Measurements from ENCODE around the gene PGD.
"Not testable (repeated sequence)": the region's sequence is repeated elsewhere in the genome, so short reads cannot be mapped to it uniquely, and the experiment has no call there.

Gene PGD

DNA sequence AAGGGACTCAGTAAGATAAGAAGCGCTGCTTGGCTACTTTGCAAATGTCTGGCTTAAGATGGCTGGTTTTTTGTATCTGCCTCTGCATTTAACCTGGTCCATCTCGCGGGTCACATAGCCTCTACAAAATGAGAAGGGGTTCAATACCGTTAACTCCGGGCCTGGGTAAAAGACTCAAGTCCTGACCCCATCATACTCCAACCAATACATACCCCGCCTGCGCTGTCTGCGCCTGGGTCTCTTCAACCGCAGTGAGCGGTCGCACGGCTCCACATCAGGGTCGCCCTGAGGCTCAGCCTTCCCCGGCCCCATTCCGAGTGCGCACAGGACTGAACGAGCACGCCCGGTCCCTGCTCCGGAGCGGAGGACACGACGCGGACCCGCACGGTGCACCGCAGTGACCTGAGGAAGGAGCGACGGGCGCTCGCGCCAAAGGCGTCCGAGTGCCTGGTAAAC, 558 bp upstream of the PGD start:
- no peak for DNase-seq (ENCODE audit: low read depth in 1 of 2, low spot score in 1 of 2)

DNA sequence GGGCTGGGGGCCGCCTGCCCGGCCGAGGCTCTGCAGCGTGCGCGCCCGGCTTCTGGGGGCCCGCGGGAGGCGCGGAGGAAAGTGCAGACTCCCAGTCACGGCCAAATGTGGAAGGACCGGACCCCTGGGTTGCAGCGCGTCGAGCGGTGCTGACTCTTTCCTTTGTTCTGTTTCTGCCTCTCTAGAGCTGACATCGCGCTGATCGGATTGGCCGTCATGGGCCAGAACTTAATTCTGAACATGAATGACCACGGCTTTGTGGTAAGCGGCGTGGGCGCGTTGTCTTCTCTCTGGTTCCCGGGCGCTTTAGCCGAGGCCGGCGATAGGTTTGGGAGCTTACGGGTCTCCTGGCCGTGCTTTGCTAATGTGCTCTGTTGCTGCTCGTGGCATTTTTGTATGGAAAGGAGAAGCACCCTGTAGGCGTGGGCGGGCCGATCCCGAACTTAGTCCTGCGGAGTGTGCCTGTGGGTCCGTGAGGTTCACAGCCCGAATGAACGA, 629 bp downstream of the PGD start:
- no peak for DNase-seq (ENCODE audit: low read depth in 1 of 2, low spot score in 1 of 2)

DNA sequence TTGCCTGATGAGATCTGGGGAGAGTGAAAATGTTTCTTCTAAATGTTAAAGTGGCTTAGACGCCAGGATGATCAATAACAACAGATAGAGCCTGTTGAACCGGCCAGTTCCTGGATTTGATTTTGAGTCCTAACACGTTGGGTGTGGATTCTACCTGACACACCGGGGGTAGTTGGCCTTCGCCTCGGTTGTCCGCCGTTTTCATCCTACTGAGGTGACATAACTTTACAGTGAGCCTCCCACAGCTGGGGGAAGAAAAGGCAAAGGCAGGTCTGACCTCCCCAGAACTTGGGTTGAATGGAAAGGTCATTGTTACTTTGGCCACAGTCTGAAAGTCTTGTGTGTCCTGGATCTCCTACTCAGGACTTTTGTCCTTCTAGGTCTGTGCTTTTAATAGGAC, 1.1 kb downstream of the PGD start:
- no peak for DNase-seq (ENCODE audit: low read depth in 1 of 2, low spot score in 1 of 2)

DNA sequence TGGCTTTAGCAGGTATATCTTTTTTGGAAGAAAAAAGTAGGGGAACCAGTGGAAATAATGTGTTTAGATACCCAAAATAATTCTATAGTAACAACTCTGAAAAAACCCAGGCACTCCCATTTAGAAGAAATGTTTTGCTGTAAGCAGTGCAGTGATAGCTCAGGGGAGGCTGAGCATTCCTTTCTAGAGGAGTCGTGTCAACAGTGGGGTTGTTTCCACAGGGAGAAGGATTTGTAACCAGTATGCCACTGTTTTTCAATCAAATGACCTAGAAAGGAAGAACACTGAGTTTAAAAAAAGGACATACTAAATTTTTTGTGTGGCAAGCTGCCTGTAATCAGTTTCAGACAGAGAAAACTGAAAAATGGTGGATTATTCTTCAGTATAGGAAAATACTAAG, 2.4 kb downstream of the PGD start:
- no peak for DNase-seq (ENCODE audit: low read depth in 1 of 2, low spot score in 1 of 2)

DNA sequence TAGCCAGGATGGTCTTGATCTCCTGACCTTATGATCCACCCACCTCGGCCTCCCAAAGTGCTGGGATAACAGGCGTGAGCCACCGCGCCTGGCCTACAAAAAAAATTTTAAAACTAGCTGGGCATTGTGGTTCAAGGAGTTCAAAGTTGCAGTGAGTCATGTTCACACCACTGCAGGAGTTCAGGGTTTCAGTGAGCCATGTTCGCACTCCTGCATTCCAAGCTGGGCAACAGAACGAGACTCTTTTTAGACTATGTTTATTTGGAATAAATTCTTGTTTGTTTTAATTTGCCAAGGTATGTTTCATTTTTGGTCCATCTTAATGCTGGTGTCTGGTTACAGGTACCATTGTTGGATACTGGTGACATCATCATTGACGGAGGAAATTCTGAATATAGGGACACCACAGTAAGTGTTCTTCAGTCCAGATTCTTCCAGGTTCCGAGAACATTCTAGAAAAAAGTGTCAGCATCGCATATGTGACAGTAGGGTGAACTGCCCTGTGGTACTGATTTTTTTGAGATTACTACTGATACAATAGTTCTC, 3.9 kb downstream of the PGD start:
- DNase-seq (ENCODE audit: low read depth in 1 of 2, low spot score in 1 of 2), result no peak

DNA sequence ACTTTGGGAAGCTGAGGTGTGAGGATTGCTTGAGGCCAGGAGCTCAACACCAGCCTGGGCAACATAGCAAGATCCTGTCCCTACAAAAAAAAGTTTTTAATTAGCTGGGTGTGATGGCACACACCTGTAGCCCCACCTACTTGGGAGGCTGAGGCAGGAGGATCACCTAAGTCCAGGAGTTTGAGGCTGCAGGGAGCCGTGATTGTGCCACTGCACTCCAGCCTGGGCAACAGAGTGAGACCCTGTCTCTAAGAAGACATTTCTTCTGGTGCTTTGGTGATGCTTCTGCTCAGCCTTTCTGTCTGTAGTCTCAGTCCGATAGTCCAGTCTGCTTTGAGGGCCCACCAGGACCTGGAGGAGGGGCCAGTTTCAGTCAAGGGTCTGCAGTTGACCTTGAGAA, 8.3 kb downstream of the PGD start:
- no peak for DNase-seq (ENCODE audit: low read depth in 1 of 2, low spot score in 1 of 2)

DNA sequence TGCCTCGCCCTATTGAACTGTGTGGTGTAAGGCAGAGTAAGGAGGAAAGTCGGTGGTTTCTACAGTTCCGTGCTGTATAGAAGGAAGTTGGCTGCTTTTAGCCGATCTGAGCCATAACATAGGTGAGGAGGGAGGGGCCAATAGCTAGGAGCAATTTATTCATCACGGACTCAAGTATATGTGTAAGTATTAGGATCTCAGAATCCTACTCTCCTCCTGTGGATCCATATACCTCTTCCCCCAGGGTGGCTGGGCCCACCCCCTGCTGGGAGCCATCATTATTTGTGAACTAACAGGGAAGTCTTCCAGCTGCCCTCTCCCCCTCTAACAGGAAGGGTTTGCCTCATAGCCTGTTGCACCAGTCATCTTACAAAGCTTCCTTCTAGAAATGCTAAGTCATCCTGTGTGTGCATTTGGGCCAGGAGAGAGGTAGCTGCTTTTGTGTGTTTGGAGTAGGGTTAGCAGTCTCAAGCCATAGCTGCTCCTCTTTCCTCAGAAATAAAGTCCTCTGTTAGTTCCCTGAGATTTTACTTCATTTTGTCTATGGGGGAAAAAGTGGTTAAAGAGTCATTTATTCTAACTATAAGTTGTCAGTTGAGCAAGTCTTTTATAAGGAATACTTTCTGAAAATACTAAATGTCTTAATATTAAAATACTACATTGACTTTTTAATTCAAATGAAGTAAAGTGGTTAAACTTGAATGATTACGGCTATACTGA, 16.5 kb downstream of the PGD start:
- DNase-seq (ENCODE audit: low read depth in 1 of 2, low spot score in 1 of 2), result no peak

DNA sequence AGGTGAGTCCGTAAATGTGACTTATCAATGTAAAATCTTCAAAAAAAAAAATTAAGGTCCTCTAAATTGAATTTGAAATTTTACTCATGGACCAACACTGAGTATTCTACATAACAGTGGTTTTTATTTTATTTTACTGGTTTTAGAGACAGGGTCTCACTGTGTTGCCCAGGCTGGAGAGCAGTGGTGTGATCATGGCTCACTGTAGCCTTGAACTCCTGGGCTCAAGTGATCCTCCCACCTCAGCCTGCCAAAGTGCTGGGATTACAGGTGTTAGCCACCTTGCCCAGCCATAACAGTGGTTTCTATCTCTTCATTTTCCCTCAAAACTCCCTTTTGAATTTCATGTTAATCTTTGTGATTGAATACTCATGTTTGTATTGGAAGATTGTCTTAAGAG, 17.1 kb downstream of the PGD start:
- not testable (repeated sequence) for DNase-seq (ENCODE audit: low read depth in 1 of 2, low spot score in 1 of 2)

DNA sequence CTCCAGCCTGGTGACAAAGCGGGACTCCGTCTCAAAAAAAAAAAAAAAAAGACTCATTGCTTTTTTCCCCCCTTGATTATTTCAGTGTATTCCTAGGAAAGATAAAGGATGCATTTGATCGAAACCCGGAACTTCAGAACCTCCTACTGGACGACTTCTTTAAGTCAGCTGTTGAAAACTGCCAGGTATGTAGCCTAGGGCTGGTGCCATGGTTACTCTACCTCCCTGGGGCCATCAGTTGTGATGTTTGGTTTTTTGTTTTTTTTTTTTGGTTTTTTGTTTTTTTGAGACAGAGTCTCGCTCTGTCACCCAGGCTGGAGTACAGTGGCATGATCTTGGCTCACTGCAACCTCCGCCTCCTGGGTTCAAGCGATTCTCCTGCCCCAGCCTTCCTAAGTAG, 19.9 kb downstream of the PGD start:
- DNase-seq (ENCODE audit: low read depth in 1 of 2, low spot score in 1 of 2), result not testable (repeated sequence)

DNA sequence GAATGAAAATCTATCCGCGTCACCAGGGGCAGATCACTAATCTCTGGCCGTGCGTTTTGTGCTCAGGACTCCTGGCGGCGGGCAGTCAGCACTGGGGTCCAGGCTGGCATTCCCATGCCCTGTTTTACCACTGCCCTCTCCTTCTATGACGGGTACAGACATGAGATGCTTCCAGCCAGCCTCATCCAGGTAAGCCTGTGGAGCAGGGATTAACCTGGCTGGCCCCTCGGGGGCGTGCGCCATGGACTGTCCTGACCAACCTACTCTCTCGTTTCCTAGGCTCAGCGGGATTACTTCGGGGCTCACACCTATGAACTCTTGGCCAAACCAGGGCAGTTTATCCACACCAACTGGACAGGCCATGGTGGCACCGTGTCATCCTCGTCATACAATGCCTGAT, 20.5 kb downstream of the PGD start:
- no peak for DNase-seq (ENCODE audit: low read depth in 1 of 2, low spot score in 1 of 2)

DNA sequence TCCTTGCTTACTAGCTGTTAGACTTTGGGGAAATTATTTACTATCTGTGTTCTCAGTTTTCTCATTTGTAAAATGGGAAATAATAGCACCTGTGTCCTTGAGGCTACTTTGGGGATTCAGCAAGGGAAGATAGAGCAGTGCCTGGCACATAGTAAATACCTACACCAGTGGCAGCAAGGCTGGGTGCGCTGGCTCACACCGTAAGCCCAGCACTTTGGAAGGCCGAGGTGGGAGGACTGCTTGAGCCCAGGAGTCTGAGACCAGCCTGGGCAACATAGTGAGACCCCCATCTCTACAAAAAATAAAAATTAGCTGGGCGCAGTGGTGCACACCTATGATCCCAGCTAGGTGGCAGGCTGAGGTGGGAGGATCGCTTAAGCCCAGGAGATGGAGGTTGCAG, 22.8 kb downstream of the PGD start:
- DNase-seq (ENCODE audit: low read depth in 1 of 2, low spot score in 1 of 2), result no peak

DNA sequence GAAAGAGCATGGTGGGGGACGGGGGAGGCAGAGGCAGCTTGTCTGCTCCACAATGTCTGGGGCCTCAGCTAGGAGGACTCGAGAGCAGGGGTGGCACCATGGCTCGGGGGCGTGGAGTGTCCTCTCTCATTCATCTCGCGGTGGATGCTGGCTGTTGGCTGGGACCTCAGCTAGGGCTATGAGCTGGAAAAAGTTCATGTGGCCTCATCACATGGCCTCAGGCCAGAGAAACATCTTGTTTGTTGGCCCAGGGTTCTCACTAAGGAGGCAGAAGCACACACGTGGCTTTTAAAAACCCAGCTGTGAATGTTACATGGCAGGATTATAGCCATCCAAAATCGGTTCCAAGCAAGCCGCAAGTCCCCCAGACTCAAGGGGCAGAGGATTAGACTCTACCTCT, 25.2 kb downstream of the PGD start:
- no peak for DNase-seq (ENCODE audit: low read depth in 1 of 2, low spot score in 1 of 2)

DNA sequence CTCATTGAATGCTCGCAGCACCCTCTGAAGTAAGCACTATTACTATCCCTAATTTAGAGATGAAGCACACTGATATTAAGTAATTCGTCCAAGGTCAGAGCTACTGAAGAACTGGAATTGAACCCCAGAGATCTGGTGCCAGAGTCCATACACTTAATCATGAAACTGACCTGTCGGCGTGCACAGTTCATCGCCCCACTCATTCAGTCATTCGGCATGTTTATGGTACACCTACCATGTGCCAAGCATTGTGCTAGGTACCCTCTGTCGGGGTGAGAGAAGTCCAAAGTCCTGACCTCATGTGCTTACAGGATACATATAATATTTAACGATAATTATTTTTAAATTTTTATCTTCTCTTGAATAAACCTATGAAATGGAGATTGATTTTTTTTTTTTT, 25.8 kb downstream of the PGD start:
- DNase-seq (ENCODE audit: low read depth in 1 of 2, low spot score in 1 of 2), result no peak

DNA sequence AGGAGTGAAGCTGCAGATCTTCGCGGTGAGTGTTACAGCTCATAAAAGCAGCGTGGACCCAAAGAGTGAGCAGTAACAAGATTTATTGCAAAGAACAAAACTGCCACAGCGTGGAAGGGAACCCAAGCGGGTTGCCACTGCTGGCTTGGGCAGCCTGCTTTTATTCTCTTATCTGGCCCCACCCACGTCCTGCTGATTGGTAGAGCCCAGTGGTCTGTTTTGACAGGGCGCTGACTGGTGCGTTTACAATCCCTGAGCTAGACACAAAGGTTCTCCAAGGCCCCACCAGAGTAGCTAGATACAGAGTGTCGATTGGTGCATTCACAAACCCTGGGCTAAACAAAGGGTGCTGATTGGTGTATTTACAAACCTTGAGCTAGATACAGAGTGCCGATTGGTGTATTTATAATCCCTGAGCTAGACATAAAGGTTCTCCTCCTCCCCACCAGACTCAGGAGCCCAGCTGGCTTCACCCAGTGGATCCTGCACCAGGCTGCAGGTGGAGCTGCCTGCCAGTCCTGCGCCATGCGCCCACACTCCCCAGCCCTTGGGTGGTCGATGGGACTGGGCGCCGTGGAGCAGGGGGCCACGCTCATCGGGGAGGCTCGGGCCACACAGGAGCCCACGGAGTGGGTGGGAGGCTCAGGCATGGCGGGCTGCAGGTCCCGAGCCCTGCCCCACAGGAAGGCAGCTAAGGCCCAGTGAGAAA, 27.1 kb downstream of the PGD start:
- not testable (repeated sequence) for DNase-seq (ENCODE audit: low read depth in 1 of 2, low spot score in 1 of 2)

DNA sequence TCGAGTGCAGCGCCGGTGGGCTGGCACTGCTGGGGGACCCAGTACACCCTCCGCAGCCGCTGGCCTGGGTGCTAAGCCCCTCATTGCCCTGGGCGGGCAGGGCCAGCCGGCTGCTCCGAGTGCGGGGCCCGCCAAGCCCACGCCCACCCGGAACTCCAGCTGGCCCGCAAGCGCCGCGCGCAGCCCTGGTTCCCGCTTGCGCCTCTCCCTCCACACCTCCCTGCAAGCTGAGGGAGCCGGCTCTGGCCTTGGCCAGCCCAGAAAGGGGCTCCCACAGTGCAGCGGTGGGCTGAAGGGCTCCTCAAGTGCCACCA, 27.6 kb downstream of the PGD start:
- not testable (repeated sequence) for DNase-seq (ENCODE audit: low read depth in 1 of 2, low spot score in 1 of 2)

DNA sequence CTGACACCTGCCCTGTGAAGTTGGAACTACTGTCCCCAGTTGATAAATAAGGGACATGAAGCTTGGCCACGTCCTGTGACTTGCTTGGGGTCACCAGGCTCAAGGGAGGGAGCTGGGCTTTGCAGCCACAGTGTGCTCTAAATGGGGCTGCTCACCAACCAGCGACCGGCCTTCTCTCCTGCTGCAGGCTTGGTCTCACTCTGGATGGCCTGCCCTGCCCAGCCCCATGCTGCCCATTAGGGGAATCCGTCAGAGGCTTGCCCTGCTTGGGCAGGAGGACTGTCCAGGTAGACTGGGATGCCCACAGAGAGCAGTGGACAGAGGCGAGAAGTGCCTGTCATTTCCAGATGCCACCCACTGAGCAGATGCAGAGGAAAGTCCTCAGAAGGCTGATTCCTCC, 30.1 kb downstream of the PGD start:
- no peak for DNase-seq (ENCODE audit: low read depth in 1 of 2, low spot score in 1 of 2)

DNA sequence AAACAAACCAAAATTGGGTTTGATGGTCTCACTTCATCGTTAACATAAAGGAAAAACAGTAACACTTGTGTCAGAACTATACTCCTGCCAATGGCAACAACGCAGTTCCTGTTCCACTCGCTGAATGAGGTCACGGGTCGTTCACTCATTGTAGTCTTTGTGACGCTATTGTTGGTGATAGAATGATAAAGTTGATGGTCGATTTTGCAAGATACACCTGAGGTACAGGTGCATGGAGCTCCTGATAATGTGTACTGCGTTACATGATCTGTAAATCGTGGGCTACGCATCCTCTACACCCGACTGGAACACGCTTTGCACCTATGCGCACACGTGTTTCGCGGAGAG, 31.0 kb downstream of the PGD start:
- no peak for DNase-seq (ENCODE audit: low read depth in 1 of 2, low spot score in 1 of 2)

DNA sequence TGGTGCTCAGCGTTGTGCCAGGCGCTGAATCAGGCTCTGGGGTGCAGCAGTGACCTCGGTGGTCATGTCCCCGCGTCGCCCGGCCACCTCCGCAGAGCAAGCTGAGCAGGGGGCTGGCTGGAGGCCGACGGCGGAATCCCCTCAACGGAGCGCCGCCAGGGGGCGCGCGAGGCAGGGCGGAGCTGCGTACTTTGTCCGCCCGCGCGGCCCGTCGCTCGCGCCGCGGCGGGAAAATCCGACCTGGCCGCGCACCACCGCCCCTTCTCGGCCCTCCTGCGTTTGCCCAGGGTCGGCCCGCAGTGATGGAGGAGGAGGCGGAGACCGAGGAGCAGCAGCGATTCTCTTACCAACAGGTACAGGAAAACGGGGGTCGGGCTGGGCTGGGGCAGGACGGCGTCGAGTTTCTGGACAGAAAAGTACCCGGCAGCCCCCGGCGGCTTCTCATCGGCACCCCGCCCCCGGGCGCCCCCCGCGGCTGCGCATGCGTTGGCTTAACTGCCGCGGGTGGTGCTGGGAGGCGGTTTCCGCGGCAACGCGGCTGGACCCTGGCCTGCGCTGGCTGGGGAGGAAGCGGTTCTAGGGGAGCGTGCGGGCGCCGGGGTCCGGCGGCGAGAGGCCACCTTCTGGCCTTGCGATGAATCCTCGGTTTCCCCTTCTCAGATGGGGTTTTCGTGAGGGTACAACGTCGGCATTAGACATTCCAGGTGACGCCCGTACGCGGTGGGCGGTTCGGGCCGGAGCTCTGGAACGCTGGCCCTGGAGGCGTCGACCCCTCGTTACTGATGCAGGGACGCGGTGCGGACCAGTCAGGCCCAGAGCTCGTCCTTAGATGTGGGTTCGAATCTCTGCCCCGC, 31.6 kb downstream of the PGD start, which contains the start of gene CENPS:
Gene CENPS (plus strand): TSS at position 218 of the 854 bp plus-strand sequence. CDS start 85 bp downstream, at position 303.
- DNase-seq (ENCODE audit: low read depth in 1 of 2, low spot score in 1 of 2), result peak; percentile 80 to 87

DNA sequence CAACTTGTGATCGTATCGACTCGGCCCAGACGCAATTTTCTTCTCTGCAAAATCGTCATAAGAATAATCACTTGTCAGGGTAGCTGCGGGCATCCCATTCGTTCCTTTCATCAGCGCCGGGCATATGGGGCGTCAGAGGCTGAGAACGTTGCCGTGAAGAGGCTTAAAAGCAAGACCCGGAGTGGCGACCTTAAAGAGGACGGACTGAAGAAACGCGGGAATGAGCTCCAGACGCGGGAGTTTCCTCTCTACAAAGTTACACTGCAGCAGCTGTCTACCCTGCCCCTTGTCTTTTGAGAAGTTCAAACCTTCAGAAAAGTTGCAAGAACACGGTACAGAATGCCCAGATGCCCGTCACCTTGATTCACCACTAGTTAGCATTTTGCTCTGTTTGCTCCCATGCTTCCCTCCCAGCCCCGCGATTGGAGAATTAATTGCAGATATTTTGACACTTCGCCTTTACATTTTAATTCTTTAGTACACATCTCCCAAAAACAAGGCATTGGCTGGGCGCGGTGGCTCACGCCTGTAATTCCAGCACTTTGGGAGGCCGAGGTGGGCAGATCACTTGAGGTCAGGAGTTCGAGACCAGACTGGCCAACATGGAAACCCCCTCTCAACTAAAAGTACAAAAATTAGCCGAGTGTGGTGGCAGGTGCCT, 32.3 kb downstream of the PGD start:
- no peak for DNase-seq (ENCODE audit: low read depth in 1 of 2, low spot score in 1 of 2)

DNA sequence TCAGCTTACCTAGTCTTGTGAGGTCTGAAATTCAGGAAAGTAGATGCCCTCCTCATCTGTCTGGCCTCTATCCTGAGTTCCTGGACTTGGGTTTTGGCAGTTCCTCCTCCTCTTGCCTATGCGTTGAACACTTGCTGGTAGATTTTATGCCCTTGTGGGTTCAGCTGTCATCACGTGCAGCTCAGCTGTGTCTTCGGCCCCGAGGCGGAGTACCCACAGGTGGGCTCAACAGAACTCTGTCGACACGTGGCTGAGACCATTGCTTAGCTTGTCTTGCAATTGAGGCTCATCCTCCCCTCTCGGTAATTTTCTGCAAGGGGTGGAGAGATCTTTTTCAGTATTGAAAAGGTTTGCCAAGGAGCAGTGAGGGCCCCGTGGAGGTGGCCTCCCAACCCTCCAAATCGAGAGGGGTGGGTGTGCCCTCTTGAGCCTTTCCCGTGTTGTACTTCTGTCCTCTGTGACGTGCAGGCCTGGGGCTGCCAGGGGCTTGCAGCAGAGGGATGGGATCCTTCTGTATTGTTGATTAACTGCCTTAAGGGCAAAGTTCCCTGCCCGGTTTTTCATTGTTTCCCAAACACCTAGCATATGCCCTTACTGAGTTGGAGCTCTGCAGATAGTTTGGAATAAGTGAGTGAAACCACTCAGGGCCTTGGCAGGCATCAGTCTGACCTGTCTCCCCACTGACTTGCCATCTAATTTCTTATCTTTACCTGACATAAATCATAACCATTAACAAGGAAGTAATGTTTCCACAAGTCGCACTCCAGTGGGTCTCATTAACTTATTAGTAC, 34.2 kb downstream of the PGD start:
- no peak for DNase-seq (ENCODE audit: low read depth in 1 of 2, low spot score in 1 of 2)
